GM06990 (cell line): ENCODE data around the gene GLS2.
"Not testable (repeated sequence)": the region's sequence is repeated elsewhere in the genome, so short reads cannot be mapped to it uniquely, and the experiment has no call there.

Experiments
- DNase-seq: peaks from one replicate; pipeline ENCODE4 v3.0.0-alpha.2; 2011; ENCODE audit not compliant: insufficient read length; ENCODE audit errors: extremely low read depth
- H3K27me3 ChIP-seq: replicated peaks from 2 replicates; pipeline ENCODE4 v1.6.0; 2011; ENCODE audit warnings: low read length; ENCODE audit not compliant: control insufficient read depth, insufficient read depth
- H3K36me3 ChIP-seq: 2 replicates; pipeline ENCODE4 v1.5.1; 2011; ENCODE audit warnings: low read length; ENCODE audit not compliant: control insufficient read depth, insufficient read depth
- H3K4me3 ChIP-seq: replicated peaks from 2 replicates; pipeline ENCODE4 v1.5.1; 2011; ENCODE audit warnings: low read depth, mild to moderate bottlenecking, control low read depth, low read length
- TF ChIP-seq, protein P1 (sequence below): IDR thresholded peaks from 2 replicates; pipeline ENCODE4 v1.5.1; 2011; ENCODE audit warnings: low read length, control low read depth, mild to moderate bottlenecking, inconsistent platforms; ENCODE audit not compliant: insufficient read depth, poor library complexity, severe bottlenecking

Gene GLS2

DNA sequence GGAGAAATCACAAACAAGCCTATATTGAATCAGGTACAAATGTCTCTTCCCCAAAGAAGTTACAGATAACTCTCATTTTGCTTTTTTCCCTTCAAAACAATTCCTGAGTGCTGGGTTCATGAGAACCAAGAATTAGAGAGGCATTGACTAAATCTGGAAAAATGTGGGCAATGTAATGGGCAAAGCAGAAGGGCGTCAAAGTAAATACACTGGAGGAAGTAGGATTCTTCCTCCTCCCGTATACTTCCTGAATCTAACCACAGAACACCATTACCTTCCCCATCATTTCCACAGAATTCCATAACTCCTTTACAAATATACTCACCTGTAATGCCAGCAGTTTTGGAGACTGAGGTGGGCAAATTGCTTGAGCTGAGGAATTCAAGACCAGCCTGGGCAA is 30.6 kb upstream of the GLS2 start:
- H3K36me3 ChIP-seq = no peaks in the 10 kb centered on the region
- DNase-seq = no peak
- no peaks in the 10 kb centered on the region for H3K27me3 ChIP-seq
- H3K4me3 ChIP-seq = no peak overlapping the region
- TF ChIP-seq, protein P1, sequence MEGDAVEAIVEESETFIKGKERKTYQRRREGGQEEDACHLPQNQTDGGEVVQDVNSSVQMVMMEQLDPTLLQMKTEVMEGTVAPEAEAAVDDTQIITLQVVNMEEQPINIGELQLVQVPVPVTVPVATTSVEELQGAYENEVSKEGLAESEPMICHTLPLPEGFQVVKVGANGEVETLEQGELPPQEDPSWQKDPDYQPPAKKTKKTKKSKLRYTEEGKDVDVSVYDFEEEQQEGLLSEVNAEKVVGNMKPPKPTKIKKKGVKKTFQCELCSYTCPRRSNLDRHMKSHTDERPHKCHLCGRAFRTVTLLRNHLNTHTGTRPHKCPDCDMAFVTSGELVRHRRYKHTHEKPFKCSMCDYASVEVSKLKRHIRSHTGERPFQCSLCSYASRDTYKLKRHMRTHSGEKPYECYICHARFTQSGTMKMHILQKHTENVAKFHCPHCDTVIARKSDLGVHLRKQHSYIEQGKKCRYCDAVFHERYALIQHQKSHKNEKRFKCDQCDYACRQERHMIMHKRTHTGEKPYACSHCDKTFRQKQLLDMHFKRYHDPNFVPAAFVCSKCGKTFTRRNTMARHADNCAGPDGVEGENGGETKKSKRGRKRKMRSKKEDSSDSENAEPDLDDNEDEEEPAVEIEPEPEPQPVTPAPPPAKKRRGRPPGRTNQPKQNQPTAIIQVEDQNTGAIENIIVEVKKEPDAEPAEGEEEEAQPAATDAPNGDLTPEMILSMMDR = no peak

DNA sequence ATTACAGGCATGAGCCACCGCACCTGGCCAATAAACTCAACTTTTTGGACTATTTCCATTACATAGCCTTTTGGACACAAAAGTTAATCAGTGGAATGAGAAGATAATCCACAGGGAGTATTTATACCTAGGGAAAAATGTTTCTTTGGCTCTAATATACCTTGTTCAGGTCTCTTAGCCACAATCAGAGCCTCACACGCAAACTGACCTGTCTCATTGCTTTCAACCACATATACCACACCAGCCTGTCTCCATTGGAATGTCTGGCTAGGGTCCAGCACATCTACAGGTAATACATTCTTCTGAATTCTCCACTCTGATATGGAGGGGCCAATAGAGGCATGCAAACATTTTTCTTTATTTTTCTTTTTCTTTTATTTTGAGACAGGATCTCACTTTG is 29.9 kb upstream of the GLS2 start:
- no peak for DNase-seq
- Histone ChIP-seq H3K4me3 (no peak overlapping the region), H3K27me3 (no peaks in the 10 kb centered on the region), H3K36me3 (no peaks in the 10 kb centered on the region)
- TF ChIP-seq, protein P1 = no peak

DNA sequence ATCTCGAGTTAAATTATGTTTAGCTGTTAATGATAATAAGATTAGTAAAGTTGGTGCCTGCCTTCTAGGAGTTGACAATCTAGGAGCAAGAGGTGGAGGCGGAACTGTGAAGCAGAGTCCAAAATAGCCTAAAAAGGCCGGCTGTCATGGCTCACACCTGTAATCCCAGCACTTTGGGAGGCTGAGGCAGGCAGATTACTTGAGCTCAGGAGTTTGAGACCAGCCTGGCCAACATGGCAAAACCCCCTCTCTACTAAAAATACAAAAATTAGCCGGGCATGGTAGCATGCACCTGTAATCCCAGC is 26.0 kb upstream of the GLS2 start:
- H3K4me3 ChIP-seq, H3K36me3 ChIP-seq, DNase-seq, H3K27me3 ChIP-seq: not testable (repeated sequence)

DNA sequence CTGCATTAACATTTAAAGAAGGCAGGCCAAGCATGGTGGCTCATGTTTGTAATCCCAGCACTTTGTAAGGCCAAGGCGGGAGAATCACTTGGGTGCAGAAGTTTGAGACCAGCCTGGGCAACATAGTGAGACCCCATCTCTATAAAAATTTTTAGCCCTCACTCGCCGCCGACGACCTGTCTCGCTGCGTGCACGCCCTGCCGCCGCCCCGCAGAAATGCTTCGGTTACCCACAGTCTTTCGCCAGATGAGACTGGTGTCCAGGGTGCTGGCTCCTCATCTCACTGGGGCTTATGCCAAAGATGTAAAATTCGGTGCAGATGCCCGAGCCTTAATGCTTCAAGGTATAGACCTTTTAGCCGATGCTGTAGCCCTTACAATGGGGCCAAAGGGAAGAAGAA is 22.8 kb upstream of the GLS2 start:
- Histone ChIP-seq H3K36me3 (no peaks in the 10 kb centered on the region), H3K4me3 (no peak overlapping the region), H3K27me3 (no peaks in the 10 kb centered on the region)
- TF ChIP-seq, protein P1 = no peak
- no peak for DNase-seq

DNA sequence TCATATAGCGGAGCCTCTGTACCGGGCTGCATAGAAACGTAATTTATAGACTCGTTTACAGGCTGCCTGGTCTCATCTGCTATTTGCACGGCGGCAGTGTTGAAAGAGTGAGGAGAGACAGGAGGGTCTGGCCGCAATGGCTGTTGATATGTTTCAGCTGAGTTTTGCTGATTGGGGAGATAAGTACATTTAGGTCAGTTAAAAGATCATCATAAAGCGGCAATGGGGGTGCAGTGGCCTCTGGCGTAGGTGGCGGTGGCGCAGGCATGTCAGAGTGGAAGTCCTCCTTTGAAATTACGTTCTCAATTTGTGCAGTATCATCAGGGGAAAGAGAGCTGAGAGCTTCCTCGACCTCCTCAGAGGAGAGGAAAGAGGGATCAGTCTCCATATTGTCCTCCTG is 11.9 kb upstream of the GLS2 start:
- H3K4me3 ChIP-seq, H3K27me3 ChIP-seq, DNase-seq, H3K36me3 ChIP-seq: not testable (repeated sequence)

DNA sequence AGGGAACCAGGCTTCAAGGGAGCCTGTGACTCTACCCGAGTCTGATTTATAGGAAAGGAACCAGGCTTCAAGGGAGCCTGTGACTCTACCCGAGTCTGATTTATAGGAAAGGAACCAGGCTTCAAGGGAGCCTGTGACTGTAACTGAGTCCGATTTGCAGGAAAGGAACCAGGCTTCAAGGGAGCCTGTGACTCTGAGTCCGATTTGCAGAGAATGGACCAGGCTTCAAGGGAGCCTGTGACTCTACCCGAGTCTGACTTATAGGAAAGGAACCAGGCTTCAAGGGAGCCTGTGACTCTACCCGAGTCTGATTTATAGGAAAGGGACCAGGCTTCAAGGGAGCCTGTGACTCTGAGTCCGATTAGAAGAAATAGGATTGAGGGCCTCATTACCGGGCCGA is 11.5 kb upstream of the GLS2 start:
- not testable (repeated sequence) for DNase-seq, H3K4me3 ChIP-seq, H3K27me3 ChIP-seq, H3K36me3 ChIP-seq

DNA sequence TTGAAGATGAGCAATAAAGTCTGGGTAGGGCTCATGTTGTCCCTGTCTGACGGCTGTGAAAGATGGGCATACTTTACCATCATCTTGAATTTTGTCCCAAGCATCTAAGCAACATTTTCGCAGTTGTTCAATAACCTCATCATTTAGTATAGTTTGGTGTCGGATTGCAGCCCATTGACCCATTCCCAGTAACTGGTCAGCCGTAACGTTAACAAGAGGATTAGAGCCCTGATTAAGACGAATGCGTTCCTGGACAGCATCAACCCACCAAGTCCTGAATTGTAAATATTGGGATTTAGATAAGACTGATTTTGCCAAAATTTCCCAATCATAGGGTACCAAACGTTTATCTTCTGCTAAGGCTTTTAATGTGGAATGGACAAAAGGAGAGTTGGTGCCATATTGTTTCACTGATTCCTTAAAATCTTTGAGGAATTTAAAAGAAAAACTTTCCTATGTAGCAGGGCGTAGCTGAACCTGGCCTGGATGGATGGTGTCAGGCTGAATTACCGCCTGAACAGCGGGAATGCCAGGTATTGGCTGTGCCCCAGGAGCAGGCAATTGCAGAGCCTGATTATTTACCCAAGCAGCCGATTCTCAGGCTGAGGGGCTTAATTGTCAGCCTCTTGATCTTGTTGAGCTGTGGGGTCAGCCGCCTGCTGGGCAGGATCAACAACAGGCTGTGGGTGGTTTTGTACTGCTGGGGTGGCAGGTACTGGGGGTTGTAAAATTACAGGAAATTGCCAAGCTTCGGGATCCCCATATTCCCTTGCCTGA is 10.4 kb upstream of the GLS2 start:
- not testable (repeated sequence) for H3K27me3 ChIP-seq, DNase-seq, H3K36me3 ChIP-seq, H3K4me3 ChIP-seq

DNA sequence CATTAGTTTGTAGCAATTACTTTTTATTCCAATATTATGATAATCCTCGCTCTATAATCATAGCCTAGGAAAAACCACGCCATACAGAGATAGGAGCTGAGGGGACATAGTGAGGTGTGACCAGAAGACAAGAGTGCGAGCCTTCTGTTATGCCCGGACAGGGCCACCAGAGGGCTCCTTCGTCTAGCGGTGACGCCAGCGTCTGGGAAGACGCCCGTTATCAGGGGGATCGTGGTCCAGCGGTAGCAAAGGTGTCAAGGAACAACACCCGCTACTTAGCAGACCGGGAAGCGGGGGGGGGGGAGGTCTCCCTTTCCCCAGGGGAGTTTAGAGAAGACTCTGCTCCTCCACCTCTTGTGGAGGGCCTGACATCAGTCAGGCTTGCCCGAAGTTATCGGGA is 8.7 kb upstream of the GLS2 start:
- H3K36me3 ChIP-seq, H3K4me3 ChIP-seq, H3K27me3 ChIP-seq, DNase-seq: not testable (repeated sequence)

DNA sequence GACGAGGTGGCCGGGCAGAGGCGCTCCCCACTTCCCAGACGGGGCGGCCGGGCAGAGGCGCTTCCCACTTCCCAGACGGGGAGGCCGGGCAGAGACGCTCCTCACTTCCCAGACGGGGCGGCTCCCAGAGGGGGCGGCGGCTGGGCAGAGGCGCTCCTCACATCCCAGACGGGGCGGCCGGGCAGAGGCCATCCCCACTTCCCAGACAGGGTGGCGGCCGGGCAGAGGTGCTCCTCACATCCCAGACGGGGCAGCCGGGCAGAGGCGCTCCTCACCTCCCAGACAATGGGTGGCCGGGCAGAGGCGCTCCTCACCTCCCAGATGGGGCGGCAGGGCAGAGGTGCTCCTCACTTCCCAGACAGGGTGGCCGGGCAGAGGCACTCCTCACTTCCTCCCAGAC is 6.5 kb upstream of the GLS2 start:
- not testable (repeated sequence) for H3K4me3 ChIP-seq, H3K27me3 ChIP-seq, H3K36me3 ChIP-seq, DNase-seq

DNA sequence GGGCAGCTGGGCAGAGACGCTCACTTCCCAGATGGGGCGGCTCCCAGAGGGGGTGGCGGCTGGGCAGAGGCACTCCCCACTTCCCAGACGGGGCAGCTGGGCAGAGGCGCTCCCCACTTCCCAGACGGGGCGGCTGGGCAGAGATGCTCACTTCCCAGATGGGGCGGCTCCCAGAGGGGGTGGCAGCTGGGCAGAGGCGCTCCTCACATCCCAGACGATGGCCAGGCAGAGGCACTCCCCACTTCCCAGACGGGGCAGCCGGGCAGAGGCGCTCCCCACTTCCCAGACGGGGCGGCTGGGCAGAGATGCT is 6.1 kb upstream of the GLS2 start:
- not testable (repeated sequence) for DNase-seq, H3K36me3 ChIP-seq, H3K27me3 ChIP-seq, H3K4me3 ChIP-seq

DNA sequence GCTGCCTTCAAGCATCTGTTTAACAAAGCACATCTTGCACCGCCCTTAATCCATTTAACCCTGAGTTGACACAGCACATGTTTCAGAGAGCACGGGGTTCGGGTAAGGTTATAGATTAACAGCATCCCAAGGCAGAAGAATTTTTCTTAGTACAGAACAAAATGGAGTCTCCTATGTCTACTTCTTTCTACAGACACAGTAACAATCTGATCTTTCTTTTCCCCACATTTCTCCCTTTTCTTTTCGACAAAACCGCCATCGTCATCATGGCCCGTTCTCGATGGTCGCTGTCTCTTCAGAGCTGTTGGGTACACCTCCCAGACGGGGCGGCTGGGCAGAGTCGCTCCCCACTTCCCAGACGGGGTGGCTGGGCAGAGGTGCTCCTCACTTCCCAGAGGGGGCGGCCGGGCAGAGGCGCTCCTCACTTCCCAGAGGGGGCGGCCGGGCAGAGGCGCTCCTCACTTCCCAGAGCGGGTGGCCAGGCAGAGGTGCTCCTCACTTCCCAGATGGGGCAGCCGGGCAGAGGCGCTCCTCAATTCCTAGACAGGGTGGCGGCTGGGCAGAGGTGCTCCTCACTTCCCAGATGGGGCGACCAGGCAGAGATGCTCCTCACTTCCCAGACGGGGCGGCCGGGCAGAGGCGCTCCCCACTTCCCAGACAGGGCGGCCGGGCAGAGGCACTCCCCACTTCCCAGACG is 5.6 kb upstream of the GLS2 start:
- H3K4me3 ChIP-seq, H3K36me3 ChIP-seq, H3K27me3 ChIP-seq, DNase-seq: not testable (repeated sequence)
